IPS DF 19.7 (cell line): ENCODE results near the gene AFDN.
"Not testable (repeated sequence)": the region's sequence is repeated elsewhere in the genome, so short reads cannot be mapped to it uniquely, and the experiment has no call there.

ENCODE experiments used
- DNase-seq: peaks from one replicate; pipeline ENCODE4 v3.0.0-alpha.2; 2013; ENCODE audit warnings: low read depth, low spot score

The AFDN gene

GRCh38 chr6:167951781-167952511 is 125.2 kb downstream of the AFDN start:
- DNase-seq, result no peak

- no peak for DNase-seq
Observed at GRCh38 chr6:167952512-167952859, 125.8 kb downstream of the AFDN start.

GRCh38 chr6:167953551-167953950 is 126.8 kb downstream of the AFDN start:
- DNase-seq, result no peak

- no peak for DNase-seq
Observed at GRCh38 chr6:167954151-167954550, 127.4 kb downstream of the AFDN start.

- no peak for DNase-seq
Observed at GRCh38 chr6:167956491-167956890, 129.8 kb downstream of the AFDN start.

- no peak for DNase-seq
Observed at GRCh38 chr6:167956983-167957492, 130.3 kb downstream of the AFDN start.

GRCh38 chr6:167957626-167958025 is 130.9 kb downstream of the AFDN start:
- no peak for DNase-seq

- no peak for DNase-seq
Observed at GRCh38 chr6:167960579-167960978, 133.9 kb downstream of the AFDN start.

GRCh38 chr6:167962711-167963110 is 136.0 kb downstream of the AFDN start:
- no peak for DNase-seq

- no peak for DNase-seq
Observed at GRCh38 chr6:167963589-167964057, 136.9 kb downstream of the AFDN start.

GRCh38 chr6:167965592-167966539 is 139.2 kb downstream of the AFDN start:
- no peak for DNase-seq

GRCh38 chr6:167966540-167966905 is 139.8 kb downstream of the AFDN start:
- no peak for DNase-seq

GRCh38 chr6:167968091-167968490 is 141.4 kb downstream of the AFDN start:
- no peak for DNase-seq

- DNase-seq, result no peak
Observed at GRCh38 chr6:167970230-167970629, 143.5 kb downstream of the AFDN start.

GRCh38 chr6:167972193-167972592 is 145.5 kb downstream of the AFDN start:
- DNase-seq, result no peak

GRCh38 chr6:167973148-167973885 is 146.6 kb downstream of the AFDN start:
- no peak for DNase-seq

- no peak for DNase-seq
Observed at GRCh38 chr6:167974640-167975344, 148.1 kb downstream of the AFDN start.

- DNase-seq, result no peak
Observed at GRCh38 chr6:167975458-167975857, 148.7 kb downstream of the AFDN start.

GRCh38 chr6:167976116-167976657 is 149.5 kb downstream of the AFDN start:
- not testable (repeated sequence) for DNase-seq

GRCh38 chr6:167976708-167977107 is 150.0 kb downstream of the AFDN start:
- DNase-seq, result no peak
